SKM-1 (cell line): ENCODE data around the gene KIAA1671.

Experiments used
- DNase-seq: peaks from one replicate; lab custom pipeline; 2025; ENCODE audit not compliant: unreplicated experiment; lab: John Stamatoyannopoulos, UW

The KIAA1671 gene

DNA sequence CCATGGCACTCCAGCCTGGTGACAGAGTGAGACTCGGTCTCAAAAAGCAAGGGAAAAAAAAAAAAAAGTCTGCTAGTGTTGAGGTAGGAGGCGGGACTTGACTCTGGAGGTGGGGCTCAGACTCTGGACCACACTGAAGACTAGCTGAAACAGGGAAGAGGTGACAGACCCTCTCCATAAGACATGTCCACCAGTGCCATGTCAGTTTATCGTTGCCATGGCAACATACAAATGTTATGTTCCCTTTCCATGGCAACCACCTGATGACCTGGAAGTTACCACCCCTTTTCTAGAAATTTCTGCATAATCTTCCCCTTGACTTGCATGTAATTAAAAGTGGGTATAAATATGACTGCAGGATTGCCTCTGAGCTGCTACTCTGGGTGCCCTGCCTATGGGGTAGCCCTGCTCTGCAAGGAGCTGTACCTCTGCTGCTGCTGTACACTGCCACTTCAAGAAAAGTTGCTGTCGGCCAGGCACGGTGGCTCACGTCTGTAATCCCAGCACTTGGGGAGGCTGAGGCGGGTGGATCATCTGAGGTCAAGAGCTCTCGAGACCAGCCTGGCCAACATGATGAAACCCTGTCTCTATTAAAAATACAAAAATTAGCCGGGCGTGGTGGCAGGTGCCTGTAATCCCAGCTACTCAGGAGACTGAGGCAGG, 55.1 kb downstream of the KIAA1671 start:
- DNase-seq, result no peak

DNA sequence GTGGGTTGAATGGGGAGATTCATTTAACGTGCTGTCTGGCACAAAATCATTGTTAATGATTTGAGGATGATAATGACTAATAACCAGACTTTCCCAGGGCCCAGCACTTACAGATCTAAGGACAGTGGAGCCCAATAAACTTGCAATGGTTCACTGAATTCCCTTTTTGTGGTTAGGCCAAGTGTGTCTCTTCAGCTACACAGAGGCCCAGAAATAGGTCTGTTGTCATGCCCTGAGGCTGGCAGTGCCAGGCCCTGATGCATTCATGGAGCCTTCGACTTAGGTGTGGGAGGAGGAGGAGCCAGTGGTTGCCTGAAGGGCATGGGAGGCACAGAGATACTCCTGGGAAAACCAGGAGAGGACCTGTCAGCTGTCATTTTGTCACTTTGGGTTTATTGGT, 56.1 kb downstream of the KIAA1671 start:
- DNase-seq, result no peak

DNA sequence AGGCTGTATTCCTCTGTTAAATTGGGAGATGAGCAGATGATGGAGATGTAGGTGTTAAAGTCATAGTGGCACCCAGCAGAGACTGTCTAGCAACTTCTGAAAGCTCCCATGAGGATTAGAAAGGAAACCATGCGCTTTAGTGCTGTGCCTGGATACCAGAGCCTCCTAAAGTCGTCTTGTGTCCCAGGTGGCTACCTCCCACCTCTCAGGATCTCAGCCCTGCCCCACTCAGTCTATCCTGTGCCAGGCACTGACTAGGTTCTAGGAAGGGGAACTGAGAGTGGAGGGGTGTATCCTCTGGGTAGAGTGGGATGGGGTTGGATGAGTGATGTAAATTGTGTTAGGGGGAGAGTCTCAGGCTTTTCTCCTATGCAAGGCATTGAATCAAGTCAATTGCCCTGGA, 60.2 kb downstream of the KIAA1671 start:
- no peak for DNase-seq

DNA sequence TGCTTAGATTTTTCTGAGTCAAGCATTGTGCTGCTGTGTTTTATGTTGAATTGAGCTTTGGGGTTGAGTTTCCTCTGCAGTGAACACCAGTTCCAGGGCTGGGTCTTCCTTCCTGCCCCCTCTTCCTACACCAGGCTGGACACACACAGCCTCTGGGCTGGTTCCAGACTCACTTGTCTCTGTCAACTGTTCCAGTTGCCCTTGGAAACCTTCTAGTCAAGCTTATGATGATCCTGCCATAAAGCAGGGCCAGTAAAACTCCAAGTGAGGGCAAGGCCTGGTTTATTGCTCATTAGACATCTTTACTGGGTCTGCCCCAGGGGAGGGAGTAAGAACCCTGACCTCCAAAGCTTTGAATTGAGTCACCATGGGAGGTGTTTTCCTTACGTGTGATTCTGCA, 61.1 kb downstream of the KIAA1671 start:
- DNase-seq, result no peak

DNA sequence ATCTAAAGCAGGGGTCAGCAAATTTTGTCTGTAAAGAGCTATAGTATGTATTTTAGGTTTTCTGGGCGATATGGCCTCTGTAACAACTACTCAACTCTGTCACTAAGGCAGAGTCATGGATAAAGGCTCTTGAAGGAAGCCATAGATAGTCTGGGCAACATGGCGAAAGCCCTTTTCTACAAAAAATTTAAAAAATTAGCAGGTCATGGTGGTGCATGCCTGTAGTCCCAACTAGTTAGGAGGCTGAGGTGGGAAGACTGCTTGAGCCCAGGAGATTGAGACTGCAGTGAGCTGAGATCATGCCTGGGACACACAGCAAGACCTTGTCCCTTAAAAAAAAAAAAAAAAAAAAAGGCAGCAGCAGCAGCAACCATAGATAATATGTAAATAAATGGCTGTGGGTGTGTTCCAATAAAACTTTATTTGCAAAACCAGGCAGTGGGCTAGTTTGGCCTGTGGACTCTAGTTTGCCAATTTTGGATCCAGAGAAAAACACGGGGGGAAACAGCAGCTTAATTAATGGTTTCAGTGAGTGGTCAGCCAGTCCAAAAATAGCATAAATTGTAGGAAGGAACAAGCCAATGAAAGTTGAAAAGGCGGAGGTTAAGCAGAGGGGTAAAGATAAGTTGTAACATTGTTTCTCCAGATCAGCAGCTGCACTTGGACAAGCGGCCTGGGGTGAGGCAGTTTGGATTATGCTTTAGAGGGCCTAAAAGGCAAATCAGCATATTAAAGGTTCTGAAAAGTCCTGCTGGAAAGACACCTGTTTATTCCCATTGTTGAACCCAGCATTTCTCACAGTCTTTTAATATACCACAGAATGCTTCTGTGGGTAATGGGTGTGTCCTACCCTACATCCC, 62.6 kb downstream of the KIAA1671 start:
- no peak for DNase-seq

DNA sequence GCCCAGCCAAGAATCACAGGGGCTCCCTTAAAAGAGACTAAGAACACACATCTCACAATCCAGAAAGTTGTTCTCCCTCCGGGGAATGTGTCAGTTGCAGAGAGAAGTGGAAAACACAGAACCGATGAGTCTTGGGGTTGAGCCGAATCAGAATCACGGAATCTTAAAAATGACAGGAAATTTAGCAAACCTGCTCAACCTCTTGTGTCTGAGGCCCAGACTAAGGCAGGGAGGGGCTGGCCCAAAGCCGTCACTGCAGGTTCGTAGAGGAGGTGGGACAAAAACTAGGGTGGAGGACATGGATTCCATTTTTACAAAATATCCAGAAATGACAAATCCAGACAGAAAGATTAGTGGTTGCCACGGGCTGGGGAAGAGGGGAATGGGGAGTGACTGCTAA, 63.8 kb downstream of the KIAA1671 start:
- DNase-seq, result no peak

DNA sequence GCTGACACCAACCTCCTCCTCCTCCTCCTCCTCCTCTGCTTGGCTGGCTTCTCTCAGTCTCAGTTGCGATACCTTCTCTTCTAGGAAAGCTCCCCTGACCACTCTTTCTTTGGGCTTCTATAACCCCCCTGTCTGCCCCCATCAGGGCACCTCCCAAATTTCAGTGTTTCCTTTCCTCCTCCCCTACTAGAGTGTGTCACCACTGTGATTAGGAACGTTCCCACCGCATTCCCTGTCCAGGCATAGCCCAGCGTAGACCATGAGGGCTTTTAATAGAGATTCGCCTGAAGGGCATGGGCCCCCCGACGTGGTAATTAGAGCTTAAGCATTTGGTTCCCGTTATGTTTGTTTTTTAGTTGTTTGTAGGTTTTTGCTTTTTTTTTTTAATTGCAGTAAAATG, 65.5 kb downstream of the KIAA1671 start:
- no peak for DNase-seq

DNA sequence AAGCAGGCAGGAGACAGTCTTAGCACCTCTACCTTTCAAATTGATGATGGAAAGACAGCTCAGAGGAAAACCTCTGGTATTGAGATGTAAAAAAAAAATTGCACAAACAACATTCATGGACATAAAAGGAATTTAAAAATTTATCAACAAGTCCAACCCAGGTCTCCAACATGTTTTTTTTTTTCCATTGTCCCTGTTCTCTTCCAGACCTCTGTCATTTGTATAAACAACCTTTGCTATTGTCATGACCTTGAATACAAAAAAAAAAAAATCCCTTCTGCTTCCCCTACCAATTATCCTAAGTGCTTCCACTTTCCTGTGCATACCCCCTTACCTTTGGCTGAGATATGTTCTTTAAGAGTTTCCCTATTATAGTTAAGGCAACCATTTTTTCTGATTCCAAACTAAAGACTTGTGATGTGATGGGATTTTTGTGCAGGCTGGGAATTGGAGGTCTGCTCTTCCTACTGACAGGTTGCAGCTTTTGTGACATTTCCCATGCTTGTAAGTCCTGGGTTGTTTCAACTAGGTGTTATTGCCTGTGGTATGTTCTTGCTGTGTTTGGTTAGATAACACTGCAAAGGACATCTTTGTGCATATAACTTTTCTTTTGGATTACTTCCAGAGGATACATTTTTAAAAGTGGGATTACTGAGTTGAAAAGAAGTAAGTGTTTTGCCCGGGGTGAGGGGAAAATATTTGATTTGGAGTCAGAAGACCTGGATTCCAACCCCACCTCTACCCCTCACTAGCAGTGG, 67.1 kb downstream of the KIAA1671 start:
- no peak for DNase-seq

DNA sequence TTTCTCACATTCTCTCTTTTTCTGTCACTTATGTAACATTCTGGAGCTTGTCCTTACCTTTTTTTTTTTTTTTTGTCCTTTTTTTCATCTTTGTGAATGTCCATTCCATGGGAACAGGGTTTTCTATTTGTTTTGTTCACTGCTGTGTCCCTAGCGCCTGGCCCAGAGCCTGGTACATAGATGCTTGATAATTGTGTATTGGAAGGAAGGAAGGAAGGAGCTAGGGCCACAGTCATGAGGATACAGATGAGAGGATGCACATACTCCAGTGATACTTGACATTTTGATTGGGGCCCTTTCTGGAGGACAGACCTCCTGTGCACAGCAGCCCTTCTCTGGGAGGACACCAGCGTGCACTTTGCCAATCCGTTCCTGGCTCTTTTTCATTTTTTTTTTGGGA, 68.9 kb downstream of the KIAA1671 start:
- no peak for DNase-seq

DNA sequence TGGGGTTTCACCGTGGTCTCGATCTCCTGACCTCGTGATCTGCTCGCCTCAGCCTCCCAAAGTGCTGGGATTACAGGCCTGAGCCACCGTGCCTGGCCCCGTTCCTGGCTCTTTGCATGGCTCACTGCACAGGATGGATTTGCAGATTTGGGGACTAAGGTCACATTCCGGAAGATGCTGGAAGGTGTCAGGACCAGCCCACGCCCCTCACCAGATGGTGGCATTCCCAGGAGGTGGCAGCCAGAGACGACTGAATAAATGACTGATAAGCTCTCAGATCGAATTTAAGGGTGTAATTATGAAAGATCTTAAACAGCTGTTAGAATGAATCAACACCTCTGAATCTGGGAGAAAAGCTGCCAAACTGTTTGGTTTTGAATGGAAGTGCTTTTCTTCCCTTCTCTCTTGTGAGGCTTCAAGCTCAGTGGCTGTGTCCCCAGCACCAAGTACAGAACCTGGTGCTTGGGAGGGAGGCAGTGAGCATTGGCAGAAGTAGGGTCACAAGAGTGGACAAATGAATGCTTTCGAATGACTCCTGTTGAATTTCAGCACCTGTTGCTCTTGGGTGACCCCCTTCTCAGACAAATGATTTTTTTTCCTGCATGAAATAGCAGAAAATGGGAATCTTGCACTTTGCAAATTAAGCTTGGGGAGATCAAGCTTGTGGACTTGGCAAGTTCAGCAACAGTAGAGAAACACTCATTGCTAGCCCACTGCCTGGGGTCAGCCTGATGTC, 69.6 kb downstream of the KIAA1671 start:
- DNase-seq, result no peak

DNA sequence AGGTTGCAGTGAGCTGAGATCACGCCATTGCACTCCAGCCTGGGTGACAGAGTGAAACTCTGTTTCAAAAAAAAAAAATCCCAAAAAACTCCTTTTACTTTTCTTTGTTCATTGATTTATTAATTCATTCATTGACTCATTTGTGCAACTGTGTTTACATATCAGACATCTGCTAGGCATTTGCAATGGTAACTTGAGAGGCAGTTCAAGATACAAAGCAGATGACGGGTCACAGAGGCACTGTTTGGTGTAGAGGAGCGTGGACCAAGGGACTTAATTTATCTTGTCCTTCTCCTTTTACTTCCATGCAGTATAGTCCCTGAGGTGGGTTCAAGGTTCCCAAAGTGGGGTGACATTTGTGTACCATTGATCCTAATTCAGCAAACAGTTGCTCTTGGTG, 71.4 kb downstream of the KIAA1671 start:
- no peak for DNase-seq

DNA sequence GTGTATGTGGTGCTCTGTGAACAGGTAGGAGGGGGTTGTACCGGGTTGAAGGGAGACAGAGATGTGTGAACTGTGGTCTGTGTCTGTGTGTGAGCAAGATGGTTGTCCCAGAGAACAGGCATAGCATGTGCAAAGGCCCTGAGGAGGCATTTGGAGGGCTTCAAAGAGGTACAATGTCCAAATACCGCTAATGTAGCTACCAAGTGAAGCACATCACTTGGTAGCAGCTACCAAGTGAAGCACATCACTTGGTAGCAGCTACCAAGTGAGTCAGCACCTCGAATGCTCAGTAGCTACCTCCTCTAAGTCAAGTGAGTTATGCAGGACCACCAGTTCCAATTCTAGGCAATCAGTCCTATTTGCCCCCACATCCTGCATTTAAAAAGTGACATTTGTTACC, 72.4 kb downstream of the KIAA1671 start:
- DNase-seq, result no peak

DNA sequence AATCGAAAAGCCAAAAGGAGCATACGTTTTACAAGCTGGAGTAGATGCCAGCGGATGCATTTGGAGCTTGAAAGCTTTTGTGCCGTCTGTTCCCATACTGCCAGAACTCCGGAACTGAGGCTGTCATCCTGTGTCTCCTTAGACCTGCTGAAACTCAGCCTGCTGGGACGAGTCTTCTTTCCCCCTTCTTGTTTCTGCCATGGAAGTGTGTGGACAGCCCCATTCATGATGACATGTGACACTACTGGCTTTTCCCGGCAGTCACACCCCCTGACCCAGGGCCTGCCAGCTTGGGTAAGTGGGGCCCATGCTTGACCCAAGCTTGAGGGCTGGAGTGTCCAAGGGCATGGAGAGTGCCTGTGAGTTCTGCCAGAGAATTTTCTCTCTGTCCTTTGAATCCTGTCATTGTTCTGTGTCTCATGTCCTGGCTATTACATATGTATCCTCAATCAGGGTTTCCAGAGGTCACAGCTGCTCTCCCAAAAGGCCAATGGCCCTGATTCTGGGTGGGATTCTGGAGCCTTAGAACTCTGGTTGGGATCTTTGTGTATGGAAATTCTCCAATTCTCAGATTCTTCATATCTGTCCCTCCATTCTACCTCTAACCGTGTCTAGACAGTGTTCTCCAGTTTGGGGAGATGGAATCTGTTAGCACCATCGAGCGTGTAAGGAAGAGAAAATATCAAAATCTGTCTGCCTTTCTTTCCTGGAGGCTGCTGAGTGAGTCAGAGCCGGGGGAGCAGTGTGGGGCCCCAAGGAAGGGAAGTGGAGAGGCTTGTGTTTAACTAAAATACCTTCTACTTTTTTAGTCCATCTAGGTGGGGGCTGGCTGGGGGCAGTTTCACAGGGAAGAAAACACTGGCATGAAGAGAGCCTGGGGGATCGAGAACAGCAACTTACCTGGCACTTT, 73.2 kb downstream of the KIAA1671 start:
- peak; percentile 19 for DNase-seq

DNA sequence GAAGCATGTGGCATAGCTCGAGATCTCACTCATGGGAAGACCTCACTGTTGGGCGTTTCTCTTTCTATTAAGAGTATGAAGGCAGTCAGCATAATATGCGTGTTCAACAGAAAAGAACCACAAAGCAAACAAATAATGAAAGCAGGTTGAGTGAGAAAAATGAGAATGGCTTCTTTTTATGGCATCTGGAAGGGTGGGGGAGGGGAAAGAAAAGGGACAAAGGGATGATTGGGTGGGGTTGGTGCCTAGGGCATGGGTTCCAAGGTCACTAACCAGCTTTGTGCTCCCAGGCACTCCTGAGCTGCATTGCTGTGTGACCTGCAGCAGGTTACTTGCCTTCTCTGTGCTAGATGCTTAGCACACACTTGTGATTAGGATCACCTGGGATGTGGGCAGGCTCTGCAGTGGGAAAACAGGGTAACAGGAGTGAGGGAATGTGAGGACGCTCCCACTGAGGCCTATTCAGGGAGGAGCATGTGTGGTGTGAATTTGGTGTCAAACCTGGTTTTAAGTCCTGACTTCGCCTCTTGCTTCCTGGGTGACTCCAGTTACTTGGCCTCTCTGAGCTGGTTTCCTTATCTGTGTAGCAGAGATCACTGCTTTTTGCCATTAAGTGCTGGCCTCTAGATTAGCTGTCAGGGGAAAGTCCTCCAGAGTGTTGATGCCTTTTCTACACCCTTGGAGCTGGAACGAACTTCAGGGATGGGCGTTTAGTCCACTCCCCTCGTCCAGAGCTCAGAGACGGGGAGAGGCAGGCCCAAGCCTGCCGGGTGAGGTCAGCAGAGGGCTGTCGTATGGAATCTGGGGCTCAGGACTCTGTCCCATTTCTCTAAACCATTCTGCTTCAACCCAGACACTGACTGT, 74.8 kb downstream of the KIAA1671 start:
- no peak for DNase-seq

DNA sequence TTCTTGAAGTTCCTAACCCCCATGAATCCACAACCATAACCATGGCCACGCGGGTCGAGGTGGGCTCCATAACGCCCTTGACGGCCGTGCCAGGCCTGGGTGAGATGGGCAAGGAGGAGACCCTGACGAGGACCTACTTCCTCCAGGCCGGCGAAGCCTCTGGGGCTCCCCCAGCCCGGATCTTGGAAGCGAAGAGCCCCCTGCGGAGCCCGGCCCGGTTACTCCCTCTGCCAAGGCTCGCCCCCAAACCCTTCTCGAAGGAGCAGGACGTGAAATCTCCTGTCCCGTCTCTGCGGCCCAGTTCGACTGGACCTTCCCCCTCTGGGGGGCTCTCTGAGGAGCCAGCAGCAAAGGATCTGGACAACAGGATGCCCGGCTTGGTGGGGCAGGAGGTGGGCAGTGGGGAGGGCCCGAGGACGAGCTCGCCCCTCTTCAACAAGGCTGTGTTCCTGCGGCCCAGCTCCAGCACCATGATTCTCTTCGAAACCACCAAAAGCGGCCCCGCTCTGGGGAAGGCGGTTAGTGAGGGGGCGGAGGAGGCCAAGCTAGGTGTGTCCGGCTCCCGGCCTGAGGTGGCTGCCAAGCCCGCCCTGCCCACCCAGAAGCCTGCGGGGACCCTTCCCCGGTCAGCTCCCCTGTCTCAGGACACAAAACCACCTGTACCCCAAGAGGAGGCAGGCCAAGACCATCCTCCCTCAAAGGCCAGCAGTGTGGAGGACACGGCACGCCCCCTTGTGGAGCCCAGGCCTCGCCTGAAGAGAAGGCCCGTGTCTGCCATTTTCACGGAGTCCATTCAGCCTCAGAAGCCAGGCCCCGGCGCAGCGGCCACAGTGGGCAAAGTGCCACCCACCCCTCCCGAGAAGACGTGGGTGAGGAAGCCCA, 75.7 kb downstream of the KIAA1671 start:
- no peak for DNase-seq

DNA sequence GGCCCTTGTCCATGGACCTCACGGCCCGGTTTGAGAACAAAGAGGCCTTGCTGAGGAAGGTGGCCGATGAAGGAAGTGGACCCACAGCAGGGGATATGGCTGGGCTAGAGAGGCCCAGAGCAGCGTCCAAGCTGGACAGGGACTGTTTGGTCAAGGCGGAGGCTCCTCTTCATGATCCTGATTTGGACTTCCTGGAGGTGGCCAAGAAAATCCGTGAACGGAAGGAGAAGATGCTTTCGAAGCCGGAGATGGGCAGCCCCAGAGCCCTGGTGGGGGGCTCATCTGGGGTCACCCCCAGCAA, 76.3 kb downstream of the KIAA1671 start:
- no peak for DNase-seq

DNA sequence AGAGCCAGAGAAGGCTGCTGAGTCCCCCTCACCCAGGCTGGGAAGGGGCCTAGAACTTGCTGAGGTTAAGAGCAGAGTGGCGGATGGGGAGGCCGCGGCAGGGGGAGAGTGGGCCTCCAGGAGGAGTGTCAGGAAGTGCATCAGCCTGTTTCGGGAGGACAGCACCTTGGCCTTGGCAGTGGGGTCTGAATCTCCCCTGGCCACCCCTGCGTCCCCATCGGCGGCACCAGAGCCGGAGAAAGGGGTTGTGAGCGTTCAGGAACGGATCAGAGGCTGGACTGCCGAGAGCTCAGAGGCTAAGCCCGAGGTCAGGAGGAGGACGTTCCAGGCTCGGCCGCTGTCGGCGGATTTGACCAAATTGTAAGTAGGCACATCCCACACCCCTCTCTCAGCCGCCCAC, 76.7 kb downstream of the KIAA1671 start:
- DNase-seq, result no peak

DNA sequence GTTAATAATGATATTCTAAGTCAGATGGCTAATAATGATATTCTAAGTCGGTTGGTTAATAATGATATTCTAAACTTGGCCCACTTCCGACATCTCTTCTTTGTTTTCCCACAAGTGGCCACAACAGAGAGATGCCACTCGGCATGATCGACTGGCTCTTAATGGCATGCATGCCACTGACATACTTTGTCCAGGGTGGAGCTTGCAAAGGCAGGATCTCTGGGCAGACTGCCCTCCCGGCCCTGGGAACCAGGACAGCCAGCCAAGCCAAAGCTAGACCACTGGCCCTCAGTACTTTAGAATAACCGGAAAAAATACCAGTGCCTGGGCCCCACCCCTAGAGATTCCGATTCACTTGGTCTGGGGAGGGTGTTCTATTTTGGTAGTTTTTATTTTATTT, 78.1 kb downstream of the KIAA1671 start:
- DNase-seq, result no peak

DNA sequence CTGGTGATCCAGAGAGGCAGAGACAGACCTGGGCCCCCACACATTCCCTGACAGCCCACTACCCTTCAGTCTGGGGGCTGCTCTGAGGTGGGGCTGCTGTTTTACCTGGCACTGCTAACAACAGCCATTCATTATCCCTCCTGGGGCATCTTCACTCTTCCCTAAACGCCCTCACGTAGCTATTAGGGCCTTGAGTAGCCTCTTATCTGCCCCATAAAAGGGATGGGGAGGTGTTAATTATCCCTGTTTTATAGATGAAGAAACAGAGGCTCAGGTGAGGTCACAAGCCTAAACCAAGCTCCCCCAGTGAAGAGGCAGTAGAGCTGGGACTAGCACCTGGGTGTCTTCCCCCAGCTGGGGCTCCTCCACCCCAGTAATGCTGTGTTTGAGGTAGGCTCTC, 79.5 kb downstream of the KIAA1671 start:
- DNase-seq, result no peak
